HG02884 (cell line): ENCODE results near the gene LGALS1.

Experiments
- ATAC-seq: cut with Tn5 transposase; IDR thresholded peaks from one replicate; pipeline ENCODE4 v1.9.1; 2021; ENCODE audit warnings: mild to moderate bottlenecking, moderate library complexity; ENCODE audit not compliant: unreplicated experiment

Gene LGALS1

DNA sequence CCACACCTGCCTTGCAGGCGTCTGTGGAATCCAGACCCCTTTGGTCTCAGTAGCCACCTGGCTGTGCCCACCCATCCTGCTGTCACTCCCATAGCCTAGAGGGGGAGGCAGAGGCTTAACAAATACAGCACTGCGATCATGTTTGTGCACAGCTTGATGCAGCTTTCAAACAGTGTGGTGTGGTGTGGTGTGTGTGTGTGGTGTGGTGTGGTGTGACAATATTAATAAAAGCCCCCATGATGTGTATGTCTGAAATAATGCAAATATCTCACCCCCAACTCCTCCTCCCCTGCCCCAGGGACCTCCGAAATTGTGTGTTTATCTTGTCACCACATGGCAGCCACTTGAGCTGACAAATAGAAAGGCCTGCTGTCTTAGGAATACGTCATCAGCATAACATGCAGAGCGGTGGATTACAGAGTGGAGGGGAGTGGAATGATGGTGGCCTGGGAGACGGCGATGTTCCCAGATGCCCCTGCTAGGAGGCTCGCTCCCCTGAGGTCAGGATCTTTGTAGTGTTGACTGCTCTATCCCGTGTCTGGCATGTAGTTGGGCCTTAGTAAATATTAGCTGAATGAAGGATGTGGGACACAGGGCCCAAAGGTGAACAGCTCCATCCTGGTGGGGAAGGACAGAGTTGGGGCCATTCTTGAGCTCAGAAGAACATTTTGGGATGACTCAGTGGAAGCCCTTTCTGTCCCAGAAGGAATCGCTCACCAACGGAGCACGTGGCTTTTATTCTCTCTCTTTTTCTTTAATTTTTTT lies 14.1 kb upstream of the LGALS1 start:
- no peak for ATAC-seq

DNA sequence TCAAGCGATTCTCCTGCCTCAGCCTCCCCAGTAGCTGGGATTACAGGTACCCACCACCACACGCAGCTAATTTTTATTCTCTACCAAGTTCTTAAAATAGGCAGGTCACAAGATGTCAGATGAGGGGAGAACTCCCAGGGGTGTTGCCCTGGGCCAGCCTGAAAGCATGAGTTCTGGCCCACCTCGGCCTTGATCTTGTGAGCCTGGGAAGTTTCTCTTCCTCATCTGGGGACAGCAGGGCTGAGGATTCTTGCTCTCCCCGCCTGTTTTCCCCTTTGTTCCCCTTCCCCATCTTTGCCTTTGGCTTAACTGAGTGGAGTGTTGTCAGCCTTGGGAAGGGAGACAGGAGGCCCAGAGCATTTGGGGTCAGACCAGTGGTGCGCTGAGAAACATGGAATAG lies 13.4 kb upstream of the LGALS1 start:
- ATAC-seq = no peak

GRCh38 chr22:37663521-37664140 lies 11.8 kb upstream of the LGALS1 start:
- no peak for ATAC-seq

- ATAC-seq = no peak
These were observed 11.0 kb upstream of the LGALS1 start for GRCh38 chr22:37664249-37665101.

GRCh38 chr22:37665487-37665886 lies 9.9 kb upstream of the LGALS1 start:
- ATAC-seq = no peak

DNA sequence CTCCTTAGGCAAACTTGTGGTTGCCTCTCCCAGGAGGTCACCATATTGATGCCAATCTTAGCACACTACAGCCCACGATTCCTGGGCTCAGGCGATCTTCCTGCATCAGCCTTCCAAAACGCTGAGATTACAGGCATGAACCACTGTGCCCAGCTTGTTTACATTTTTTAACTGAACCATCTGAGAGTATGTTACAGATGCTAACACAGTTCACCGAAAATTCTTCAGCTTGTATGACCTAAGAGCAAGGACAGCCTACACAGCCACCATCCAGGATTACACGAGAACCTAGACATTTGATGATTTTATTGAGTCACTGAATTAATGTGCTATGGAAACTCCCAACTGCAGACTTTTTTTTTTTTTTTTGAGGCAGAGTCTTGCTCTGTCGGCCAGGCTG lies 5.8 kb upstream of the LGALS1 start:
- ATAC-seq = no peak

DNA sequence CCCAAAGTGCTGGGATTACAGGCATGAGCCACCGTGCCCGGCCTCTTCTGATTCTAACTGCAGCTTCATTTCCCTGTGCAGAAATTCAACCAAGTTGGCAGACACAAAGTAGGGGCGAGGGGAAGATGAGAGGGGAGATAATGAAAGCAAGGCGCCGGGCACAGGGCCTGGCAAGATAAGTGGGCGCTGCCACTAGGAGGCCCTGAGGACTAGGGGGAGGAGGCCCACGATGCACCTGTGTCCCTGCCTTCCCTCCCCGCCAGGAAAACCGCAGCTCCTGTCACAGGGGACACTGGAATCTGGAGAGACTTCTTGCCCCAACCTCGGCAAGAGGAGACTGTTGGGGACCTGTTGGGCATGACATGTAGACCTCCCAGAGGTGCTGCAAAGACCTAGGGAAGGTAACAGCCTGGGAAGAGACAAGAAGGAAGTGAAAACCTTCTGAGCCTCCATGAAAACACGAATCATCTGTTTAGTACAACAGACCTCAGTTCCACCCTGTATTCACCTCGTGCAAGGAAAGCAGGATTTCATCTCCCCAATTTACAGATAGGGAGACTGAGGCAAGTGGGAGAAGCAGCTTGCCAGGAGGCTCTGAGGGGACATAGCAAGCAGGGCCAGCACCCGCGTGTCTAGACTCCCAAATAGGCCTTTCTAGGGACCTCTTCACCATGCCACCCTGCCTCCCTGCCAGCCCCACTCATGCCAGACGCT lies 3.1 kb upstream of the LGALS1 start:
- no peak for ATAC-seq

DNA sequence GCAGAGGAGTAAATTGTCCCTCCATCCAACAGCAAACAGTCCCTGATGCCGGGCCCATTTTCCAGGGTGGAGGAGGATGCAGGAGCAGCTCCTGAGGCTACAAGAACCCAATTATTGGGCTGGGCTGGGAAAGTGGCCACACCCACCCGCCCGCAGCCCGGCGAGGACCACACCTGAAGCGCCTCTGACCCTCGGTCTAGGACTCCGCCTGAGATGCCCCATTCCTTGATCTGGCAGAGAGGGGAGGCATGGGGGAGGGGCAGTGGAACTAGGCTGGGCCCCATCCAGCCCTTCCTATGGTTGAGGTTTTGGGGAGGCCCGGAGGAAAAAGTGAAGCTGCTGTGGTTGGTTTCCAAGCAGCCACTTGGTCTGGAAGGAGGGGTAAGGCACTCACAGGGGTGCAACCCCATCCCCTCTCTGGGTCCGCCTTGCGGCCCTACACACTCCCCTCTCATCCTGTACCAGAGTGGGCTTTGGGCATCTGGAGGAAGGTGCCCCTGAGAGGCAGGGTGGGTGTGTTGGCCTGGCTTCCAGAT lies 2.4 kb upstream of the LGALS1 start:
- ATAC-seq = no peak

DNA sequence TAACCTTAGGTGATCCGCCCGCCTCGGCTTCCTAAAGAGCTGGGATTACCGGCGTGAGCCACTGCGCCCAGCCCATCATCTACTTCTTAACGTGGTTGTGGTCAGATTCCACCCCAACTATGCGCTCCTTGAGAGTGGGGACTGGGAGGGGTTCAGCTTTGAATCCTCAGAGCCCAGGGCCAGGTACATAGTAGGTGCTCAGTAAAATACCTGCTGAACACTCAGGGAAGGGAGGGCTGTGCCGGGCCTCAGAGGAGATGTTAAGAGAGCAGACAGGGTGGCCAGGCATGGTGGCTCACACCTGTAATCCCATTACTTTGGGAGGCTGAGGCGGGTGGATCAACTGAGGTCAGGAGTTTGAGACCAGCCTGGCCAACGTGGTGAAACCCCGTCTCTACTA lies 1.2 kb upstream of the LGALS1 start:
- ATAC-seq = no peak

DNA sequence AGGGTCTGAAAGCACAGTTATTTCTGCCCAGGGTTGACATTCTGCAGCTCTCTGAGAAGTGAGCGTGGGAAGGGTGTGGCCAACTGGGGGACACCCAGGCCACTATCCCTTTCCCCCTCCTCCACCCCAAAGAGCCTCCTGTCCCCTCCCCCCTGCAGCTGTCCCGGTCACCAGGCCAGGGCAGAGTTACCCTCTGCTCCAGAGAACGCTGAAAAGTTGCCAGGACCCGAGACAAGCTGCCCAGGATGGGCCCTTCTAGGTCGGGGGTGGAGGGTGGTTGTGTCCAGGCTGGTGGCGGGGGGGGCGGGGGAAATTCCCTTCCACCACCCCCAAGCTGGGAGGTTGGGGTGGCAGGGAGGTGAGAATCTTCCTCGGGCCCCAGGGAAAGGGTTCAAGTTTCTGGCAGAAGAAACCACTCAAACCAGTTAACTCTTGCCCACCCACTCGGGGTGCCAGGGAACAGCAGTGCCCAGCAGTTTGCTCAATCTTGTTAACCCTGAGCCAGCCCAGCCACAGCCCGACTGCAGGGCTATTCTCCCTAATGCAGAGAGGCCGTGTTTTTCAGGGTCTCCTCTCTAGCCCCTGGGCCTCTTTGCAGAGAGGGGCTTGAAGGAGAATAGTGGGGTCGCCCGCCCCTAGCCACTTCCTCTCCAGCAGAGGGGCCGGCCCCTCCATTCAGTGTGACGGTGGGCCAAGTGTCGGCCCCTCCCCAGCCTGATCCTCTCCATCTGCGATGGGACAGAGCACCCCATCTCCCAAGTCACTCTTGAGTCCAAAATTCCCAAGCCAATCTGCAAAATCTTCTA lies 697 bp downstream of the LGALS1 start:
- ATAC-seq = peak; percentile 3

DNA sequence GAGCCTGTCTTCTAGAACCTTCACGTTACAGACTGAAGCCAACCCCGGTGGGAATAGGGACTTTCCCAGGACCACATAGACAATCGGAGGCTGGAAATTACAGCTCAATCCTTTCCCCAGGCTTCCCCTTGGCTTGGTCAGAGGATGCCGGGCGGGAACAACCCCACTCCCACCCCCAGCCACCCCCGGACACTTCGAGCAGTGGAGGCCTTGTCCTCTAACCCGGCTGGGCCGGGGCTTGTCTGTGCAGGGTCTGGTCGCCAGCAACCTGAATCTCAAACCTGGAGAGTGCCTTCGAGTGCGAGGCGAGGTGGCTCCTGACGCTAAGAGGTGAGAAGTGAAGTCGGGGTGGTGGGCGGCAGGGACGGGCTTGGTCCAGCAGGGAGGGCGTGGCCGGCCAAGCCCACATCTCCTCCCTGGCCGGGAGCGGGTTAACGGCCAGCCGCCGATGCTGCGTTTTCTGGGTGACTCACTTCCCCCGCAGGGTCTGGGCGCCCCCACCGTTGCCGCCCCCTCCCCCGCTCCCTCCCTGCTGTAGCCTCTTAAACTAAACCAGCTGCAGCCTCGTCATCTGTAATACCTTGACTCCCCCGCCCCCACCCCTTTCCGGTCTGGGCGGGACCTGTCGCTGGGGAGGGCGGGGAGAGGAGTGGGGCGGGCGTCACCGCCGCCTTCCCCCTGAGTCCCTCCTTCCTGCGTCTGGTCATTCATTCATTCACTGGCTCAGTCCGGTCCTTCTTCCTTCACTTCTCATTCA lies 1.5 kb downstream of the LGALS1 start:
- ATAC-seq = peak; percentile 41

- ATAC-seq = peak; percentile 4
These were observed 2.1 kb downstream of the LGALS1 start for GRCh38 chr22:37677493-37677974.

- ATAC-seq = no peak
These were observed 2.9 kb downstream of the LGALS1 start for GRCh38 chr22:37678372-37678771.

DNA sequence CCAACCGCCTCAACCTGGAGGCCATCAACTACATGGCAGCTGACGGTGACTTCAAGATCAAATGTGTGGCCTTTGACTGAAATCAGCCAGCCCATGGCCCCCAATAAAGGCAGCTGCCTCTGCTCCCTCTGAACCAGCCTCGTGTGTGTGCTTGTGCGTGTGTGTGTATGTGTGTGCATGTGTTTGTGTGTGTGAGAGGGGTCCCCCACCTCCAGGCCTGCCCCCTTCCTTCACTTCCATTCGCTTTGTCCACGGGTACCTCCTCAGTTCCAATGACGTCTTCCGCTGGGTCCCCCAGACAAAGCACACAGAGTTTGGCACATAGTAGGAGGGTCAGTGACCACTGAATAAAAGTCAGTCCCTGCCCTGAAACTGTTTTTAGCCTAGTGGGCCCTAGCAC lies 4.2 kb downstream of the LGALS1 start:
- no peak for ATAC-seq

GRCh38 chr22:37680191-37680851 lies 4.9 kb downstream of the LGALS1 start:
- ATAC-seq = no peak

- ATAC-seq = no peak
These were observed 5.6 kb downstream of the LGALS1 start for GRCh38 chr22:37681001-37681424.

GRCh38 chr22:37681556-37682049 lies 6.2 kb downstream of the LGALS1 start:
- ATAC-seq = no peak
